Stimulated activated CD8-positive, alpha-beta memory T cell treated with anti-CD3 and anti-CD28 coated beads, Interleukin-12 subunit alpha, Interleukin-12 subunit beta, amount 100 ng/mL, for 24 hours (primary cell): ENCODE results near the gene ITGAL.
"Not testable (repeated sequence)": the region's sequence is repeated elsewhere in the genome, so short reads cannot be mapped to it uniquely, and the experiment has no call there.

Source experiments
- DNase-seq: peaks from one replicate; pipeline ENCODE4 v3.0.0-alpha.2; 2020; ENCODE audit errors: extremely low read depth

ITGAL gene

DNA sequence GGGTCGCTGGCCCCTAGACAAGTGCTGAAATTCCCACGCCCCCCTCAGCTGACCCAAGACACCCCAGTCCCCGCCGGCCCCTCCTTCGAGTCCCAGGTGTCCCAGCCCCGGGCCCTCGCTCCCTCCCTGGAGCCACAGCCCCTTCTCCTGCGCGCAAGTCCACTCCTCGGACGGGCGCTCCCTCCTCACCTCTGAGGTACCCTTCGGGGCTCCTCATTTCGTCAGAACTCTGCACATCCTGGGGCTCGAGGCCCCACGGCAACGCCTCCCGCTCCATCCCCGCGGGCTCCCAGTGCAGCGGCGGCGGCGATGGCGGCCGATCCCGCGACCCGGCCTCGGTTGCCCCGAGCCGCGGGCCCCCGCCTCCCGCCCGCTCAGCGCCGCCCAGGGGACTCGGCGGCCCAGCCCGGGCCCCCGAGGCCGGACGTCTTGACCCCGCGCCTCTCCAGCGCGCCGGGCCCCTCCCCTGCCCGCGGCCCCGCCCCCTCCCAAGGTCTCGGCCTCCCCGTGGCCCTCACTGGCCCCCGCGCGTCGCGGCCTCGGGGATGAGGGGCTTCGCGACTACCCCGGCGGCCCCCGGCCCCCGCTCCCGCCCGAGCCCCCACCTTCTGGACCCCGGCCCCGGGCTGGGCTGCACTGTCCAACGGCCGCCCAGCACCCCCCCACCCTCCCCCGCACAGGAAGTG is 53.7 kb downstream of the ITGAL start, which contains the start of gene ZNF768:
ZNF768 (minus strand) TSS at position 430 of the 686 bp plus-strand sequence; CDS start at position 277, 153 bp downstream.
- DNase-seq = no peak

DNA sequence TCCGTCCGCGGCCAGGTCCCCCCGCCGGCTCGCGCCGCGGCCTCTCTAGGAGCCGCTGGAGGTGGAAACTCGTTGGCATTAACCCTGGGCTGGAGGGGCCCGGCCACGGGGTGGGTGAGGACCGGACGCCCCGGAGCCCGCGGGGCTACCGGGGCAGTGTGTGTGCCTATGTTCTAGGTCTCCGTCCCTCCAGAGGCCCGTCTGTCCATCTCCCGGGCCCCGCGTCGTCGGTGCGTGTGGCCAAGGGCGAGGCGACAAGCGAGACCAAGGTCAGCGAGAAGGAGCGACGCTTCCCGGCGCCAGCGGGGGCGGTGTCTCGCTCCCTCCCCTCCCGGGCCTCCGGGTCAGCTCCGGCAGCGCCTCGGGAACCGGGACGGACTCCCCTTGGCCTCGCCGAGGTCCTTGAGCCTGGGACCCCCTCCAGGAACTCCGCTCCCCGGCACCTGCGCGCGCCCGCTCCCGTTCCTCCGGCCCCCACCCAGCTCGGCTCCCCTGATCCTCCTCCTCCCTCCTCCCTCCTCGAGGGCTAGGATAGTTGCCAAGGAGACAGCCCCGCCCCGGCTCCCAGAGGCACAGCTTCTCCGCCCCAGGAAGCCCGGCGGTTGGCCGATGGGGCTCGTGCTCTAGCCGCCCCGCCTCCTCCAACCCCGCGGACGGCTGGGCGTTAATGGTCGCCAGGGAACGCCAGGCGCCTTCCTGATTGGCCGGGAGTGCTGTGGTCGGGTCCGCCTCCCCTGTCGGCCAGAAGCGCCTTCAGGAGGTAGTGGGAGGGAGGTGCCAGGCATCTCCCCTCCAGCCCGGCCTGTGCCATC is 54.5 kb downstream of the ITGAL start:
- peak; percentile 89 for DNase-seq

DNA sequence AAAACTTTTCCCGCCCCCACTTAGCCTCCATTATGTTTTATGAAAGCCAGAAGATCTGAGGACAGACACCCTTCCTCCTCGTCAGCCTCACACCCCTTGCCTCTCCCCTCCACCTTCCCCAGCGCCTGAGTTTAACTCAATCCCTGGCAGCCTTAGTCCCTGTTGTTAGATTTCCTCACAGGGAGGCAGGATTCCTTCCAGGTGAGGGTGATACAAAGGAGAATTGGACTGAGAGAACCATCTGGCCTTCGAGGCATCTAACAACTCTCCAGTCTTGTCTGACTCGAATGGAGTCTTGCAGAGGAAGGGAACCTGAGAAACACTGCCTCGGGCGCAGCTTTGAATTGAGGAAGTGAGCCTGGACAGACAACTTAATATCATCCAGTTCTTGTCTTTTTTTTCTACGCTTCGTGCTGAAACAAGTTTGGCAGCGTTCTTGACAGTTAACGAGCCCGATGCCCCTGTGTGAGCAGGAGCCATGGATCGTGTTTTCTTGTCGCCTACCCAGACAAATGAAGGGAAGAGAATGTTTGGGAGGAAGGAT is 55.2 kb downstream of the ITGAL start:
- no peak for DNase-seq

DNA sequence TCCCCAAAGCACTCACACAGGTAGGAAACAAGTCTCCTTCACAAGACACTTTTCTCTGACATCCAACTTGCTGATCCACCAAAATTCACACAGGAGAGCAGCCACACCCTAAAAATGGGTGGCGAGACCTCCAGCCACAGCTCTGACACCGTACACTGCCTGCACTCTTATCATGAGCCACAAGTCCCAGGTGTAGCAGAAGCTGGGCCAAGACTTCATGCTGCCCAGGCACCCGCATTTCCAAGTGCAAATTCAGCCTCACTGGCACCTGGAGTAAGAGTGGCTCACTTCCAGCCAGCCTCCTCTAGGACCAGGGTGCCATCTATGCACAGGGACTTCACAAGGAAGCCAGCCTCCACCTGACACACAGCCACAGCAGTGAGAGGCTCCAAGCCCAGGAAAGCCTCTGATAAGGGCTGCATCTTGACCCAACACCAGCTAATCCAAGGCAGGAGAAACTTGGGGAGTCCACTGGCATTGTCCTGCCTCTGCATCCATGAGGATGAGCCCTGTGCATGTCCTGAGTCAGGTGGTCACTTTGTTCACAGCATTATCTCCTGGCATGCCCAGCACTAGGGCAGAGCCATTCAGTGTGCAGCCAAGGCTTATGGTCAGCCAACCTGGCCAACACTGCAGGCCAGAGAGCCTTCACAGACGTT is 56.4 kb downstream of the ITGAL start:
- no peak for DNase-seq

DNA sequence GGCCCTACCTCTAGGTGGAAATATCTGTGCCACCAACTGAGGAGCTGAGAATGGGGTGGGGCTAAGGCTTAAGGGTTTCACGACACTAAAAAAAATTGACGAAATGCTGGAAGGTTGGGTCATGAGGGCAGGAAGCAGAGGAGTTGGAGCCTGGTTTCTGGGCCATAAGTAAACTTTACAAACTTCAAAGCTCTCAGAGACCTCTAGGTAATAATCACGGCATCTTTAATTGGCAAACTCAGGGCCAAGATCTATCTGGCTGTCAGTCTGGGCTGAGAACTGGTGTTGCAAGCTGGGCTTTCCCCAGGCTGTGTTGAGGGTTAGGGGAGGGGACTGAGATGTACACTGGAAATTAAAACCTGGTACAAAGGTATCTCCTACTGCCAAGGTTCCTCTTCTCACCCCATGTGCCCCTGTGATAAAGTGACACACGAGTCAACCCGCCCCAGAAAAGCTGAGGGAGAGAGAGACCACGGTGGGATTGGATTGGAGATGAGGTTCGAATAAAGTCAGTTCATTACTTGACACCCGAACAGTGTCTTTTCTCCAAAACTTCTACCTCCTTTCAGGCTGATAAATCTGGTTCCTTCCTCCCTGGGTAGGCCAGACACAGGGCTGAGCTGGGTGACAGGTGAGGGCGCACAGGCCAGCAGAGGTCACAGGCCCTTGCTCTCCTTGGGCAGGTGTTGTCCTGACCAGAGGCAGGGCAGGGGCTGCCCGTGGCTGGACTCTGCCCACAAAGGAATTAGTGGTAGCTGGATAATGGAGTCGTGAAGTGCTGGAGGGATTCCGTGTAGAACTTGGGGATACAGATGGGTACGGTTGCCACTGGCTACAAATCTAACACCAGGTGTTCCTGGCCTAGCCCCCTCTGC is 57.9 kb downstream of the ITGAL start:
- DNase-seq = no peak

DNA sequence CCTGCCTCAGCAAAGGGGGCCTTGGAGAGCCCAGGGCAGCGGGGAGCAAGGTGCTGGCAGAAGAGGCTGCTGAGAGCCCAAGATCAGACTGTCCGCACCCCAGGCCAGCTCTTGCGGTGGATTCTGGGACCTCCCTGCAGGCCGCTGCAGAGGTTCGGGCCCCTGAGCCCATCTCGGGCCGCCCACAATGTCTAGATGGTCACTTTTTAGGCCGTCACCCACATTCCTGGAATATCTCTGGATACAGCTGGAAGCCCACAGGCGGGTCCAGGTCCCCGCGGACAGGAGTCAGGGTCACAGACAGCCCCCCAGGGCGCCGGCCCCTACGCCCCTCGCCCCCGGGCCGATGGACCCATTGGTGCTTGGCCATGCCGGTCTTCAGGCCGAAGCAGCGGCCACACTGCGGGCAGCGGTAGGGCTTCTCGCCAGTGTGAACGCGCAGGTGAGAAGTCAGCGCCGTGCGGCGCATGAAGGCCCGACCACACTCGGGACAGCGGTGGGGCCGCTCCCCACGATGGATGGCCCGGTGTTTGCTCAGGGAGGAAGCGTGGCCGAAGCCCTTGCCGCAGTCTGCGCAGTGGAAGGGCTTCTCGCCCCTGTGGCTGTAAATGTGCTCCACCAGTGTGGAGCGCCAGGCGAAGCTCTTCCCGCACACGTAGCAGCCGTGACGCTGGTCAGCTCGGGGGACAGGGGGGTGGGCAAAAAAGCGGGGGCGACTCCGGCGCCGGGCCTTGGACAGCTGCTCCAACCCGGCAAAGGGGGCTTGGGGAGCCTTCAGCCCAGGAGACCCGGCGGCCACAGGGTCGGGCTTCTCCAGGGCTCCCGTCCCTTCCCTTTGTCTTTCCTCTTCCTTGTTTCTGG is 60.0 kb downstream of the ITGAL start:
- DNase-seq = no peak

DNA sequence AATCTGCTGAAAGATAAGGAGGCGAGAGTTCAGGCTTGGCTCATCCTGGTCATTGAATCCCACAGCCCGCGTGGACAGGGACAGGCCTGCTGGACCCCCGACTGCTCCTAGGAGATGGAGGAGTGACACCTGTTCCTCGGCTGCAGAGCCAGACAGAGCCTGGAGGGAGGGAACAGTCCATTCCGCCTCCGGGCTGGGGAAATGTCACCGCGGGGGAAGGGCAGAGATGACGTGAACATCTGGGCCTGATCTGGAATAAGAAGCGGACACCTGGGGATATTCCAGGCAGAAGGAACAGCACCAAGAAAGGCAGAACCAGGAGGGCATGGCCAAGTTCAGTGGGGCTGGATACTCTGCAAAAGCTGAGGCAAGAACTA is 60.6 kb downstream of the ITGAL start:
- DNase-seq = no peak

DNA sequence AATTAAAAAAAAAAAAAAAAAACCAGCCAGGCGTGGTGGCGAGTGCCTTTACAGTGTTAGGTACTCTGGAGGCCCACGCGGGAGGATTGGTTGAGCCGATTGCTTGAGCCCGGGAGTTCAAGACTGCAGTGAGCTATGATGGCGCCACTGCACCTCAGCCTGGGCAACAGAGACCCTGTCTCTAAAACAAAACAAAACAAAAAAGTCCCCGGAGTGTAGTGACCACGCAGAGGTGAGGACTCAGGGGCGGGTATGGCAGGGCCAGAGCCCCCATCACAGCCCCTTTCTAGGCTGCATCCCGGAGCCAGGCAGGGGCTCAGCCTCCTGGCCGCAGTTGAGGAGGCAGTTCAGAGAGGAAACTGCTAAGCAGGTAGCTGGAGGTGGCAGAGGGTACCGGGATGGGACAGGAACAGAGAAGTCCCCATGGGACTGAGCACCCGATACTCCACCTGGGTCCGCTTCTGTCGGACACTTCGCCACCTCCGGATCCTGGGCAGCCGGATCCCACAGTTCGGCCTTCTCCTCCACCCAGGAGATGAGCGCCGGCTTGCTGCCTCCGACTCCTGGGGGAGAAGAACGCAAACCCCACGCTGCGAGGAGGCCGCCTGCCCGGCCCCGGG is 61.3 kb downstream of the ITGAL start:
- no peak for DNase-seq

DNA sequence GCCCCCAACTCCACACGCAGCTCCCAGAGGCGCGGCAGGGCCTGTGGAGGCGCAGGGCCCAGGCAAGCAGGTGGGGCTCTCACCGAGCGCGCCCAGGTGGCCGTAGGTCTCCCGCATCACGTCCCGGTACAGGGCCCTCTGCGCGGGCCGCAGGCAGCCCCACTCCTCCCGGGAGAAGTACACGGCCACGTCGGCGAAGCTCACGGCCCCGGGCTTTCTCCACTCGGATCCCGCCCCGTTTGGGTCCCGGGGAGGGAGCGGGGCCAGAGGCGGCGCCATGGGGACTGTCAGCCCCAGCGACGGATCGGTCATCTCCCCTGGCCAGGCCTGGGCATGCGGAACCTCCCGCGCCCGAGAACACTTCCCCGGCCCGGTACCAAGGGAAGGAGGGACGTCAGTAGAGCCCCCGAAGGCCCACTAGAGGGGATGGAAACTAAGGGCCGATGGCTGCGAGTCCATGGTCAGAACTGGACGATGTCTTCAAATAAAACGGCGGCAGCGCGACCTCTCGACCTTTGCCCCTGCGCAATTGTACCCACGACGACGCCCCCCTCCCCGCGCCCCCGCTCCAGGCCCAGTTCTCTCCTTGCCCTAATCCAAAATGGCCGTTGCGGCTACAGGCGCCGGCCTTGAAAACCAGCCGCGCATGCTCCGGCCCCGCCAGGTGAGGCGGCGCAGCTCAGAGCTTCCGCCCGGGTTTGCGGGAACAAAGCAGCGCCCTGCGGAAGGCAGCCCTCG is 62.0 kb downstream of the ITGAL start, which contains the start of gene ZNF747:
ZNF747 (minus strand) TSS at position 491 of the 738 bp plus-strand sequence; CDS start at position 312, 179 bp downstream.
- DNase-seq = peak; percentile 75

DNA sequence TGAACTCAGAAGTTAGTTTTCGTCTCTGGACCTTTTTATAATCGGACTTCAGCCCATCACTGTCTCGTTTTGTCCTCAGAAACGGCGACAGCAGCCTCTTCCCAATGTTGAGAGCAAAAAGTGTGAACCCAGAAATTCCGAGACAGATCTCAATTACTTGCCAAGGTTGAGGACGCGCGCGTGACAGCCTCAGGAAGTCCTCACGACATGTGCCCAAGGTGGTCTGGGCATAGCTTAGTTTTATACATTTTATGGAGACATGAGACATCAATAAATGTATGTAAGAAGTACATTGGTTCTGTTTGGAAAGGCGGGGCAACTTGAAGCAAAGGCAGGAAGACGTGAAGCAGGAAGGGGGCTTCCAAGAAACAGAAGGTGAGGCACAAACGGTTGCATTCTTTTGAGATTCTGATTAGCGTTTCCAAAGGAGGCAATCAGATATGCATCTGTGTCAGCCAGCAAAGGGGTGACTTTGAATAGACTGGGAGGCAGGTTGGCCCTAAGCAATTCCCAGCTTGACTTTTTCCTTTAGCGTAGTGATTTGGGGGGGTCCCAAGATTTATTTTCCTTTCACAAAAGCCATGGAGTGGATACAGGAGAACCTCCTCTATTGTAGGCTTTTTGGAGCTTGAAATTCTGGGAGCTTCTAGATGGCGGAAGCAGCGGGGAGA is 62.7 kb downstream of the ITGAL start:
- no peak for DNase-seq

DNA sequence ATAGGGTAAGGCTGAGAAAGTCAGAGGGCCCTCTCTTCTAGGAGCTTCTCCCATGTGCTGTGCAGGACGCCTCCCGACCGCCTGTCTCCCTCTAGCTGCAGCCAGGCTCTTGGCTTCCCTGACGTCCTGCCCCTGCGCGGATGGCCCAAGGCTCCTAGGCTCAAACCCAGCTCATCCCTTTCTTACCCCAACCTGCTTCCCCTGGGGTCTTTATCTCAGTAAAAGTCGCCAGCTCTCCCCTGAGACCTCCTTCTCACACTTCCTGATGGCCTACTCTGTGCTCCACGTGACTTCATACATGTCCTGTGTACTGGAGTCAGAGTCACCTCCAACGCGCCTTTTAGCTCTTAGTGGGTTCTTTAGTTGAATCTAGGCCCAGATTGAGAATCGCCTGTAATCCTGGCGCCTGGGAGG is 63.2 kb downstream of the ITGAL start:
- peak; percentile 35 for DNase-seq

DNA sequence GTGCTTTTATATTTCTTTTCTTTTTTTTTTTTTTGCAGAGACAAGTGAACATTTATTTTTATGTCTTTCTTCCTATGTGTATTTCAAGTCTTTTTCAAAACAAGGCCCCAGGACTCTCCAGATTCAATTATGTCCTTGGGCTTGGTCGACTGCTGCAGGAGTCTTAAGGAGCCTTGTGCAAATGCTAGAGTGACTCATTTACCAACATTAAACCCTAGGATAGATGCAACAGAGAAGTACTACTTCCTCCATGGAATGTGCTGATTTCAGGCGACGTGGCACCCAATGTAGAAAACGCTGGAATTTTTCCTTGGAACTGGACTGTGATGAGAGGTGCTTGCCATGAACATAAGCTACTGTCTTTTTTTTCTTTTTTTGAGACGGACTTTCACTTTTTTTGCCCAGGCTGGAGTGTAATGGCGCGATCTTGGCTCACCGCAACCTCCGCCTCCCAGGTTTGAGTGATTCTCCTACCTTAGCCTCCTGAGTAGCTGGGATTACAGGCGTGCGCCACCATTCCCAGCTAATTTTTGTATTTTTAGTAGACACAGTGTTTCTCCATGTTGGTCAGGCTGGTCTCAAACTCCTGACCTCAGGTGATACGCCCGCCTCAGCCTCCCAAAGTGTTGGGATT is 64.0 kb downstream of the ITGAL start:
- DNase-seq = not testable (repeated sequence)

DNA sequence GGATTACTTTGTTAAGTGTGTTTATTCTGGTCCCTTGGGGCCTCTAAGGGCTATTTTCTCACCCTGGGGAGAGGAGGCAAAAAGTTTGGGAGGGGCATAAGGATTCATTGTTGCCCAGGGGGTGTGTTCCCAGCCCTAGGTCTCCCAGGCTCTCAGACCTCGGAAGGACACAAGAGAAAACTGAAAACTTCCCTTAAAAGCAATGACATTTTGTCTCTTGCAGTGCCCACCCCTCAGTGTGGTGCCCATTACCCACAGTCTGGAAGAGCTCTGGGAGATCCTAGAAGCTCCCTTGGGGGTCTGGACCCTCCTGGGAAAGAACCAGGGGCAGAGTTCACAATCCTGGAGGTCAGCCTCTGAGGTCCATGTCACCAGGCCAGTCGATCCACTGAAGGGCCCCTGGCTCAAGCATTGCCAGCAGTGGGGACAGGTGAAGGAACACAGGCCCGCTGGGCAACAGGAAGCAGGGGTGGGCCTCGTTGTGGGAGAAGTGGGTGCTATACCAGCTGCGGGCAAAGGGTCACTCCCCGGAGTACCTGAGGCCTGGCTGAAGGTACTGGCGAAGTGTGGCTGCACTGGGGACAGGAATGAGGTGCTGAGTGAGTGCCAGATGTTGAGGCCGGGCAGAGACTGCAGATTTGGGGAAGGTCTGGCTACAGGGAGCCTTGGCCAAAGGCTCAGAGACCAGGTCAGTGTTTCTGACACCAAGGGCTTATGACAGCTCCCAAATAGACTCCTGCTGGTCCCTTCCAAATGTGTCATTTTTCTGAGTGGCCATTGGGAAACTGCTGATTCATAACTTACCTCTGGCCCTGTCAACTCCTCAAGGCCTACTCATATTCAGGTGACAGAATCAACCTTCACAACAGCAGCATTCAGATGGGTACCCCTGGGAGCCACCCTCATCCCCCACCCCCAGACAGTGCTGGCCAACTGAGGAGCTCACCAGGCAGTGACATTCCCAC is 66.7 kb downstream of the ITGAL start:
- no peak for DNase-seq

DNA sequence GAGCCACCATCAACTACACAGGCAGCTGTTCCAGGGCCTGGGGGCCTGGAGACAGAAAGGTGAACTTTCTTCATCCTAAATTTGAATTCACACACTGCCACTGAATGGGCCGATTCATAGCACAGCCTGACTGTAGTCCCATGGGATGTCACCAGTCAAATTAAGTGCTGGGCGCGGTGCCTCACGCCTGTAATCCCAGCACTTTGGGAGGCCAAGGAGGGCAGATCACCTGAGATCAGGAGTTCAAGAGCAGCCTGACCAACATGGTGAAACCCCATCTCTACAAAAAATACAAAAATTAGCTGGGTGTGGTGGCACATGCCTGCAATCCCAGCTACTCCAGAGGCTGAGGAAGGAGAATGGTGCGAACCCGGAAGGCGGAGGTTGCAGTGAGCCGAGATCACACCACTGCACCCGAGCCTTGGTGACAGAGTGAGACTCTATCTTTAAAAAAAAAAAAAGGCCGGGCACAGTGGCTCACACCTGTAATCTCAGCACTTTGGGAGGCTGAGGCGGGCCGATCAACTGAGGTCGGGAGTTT is 67.5 kb downstream of the ITGAL start:
- not testable (repeated sequence) for DNase-seq

DNA sequence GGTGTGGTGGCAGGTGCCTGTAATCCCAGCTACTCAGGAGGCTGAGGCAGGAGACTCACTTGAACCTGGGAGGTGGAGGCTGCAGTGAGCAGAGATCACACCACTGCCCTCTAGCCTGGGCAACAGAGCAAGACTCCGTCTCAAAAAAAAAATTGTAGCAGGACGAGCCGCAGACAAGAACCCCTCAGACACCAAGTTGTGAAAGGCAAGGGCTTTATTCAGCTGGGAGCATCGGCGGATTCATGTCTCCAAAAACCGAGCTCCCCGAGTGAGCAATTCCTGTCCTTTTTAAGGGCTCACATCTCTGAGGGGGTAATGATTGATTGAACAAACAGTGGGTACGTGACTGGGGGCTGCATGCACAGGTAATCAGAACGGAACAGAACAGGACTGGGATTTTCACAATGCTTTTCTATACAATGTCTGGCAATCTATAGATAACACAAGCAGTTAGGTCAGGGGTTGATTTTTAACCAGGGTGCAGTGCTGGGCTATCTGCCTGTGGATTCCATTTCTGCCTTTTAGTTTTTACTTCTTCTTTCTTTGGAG is 68.4 kb downstream of the ITGAL start:
- not testable (repeated sequence) for DNase-seq
